ENCODE data around the gene LYPLAL1.

GRCh38 chr1:219124163-219124562 is 49.5 kb upstream of the LYPLAL1 start:
- TF ChIP-seq, protein P1, sequence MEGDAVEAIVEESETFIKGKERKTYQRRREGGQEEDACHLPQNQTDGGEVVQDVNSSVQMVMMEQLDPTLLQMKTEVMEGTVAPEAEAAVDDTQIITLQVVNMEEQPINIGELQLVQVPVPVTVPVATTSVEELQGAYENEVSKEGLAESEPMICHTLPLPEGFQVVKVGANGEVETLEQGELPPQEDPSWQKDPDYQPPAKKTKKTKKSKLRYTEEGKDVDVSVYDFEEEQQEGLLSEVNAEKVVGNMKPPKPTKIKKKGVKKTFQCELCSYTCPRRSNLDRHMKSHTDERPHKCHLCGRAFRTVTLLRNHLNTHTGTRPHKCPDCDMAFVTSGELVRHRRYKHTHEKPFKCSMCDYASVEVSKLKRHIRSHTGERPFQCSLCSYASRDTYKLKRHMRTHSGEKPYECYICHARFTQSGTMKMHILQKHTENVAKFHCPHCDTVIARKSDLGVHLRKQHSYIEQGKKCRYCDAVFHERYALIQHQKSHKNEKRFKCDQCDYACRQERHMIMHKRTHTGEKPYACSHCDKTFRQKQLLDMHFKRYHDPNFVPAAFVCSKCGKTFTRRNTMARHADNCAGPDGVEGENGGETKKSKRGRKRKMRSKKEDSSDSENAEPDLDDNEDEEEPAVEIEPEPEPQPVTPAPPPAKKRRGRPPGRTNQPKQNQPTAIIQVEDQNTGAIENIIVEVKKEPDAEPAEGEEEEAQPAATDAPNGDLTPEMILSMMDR (IDR thresholded peaks at IDR 0.05; ENCODE audit: low read depth, low read length), result no peak
- TF ChIP-seq MAX (IDR thresholded peaks at IDR 0.05; ENCODE audit: low read depth, low read length) (no peak), POLR2A (IDR thresholded peaks at IDR 0.05; ENCODE audit: extremely low read depth, insufficient read length) (no peak), MYC (IDR thresholded peaks at IDR 0.05; ENCODE audit: low read depth, low read length) (no peak)

Data from NB4 (cell line).